Lung (tissue), 12 donors: ENCODE measurements around the gene ADCY6. TPM values are rescaled to one million over a fixed set of nuclear protein-coding genes. Genes with fewer than 3 reads are reported as not detected.

Experiments used
- ATAC-seq: fragments of 200-7000 bp; cut with Tn5 transposase; one replicate; pipeline ENCODE4 v1.9.1; 2020; ENCODE audit warnings: moderate number of reproducible peaks; ENCODE audit not compliant: insufficient read depth, low FRiP score
- DNase-seq, 3 donors: peaks; one replicate each; pipeline ENCODE4 v3.0.0-alpha.2; 2013 to 2017
- H3K27ac ChIP-seq, 2 donors: one replicate each; pipeline ENCODE4 v1.5.1; 2013; ENCODE audit warnings: mild to moderate bottlenecking in 2 of 2, moderate library complexity in 2 of 2, control low read depth in 1 of 2, inconsistent platforms in 1 of 2, low read depth in 1 of 2, low read length in 1 of 2
- H3K27me3 ChIP-seq, 3 donors: one replicate each; pipeline ENCODE4 v1.5.1; 2013; ENCODE audit warnings: low read length in 2 of 3; ENCODE audit not compliant: control insufficient read depth in 3 of 3, insufficient read depth in 3 of 3
- H3K36me3 ChIP-seq, 4 donors: one replicate each; pipeline ENCODE4 v1.5.1; 2013; ENCODE audit warnings: low read length in 4 of 4, mild to moderate bottlenecking in 1 of 4, moderate library complexity in 1 of 4; ENCODE audit not compliant: control insufficient read depth in 4 of 4, insufficient read depth in 4 of 4
- H3K4me1 ChIP-seq, 5 donors: one replicate each; pipeline ENCODE4 v1.5.1; 2013; ENCODE audit warnings: low read length in 5 of 5, mild to moderate bottlenecking in 2 of 5, moderate library complexity in 1 of 5; ENCODE audit not compliant: control insufficient read depth in 5 of 5, insufficient read depth in 5 of 5
- H3K4me3 ChIP-seq: one replicate; pipeline ENCODE4 v1.5.1; 2013; ENCODE audit warnings: mild to moderate bottlenecking, control low read depth, moderate library complexity
- H3K9ac ChIP-seq, 2 donors: one replicate each; pipeline ENCODE4 v1.5.1; 2013; ENCODE audit warnings: low read length in 2 of 2, control low read depth in 1 of 2; ENCODE audit not compliant: insufficient read depth in 1 of 2
- H3K9me3 ChIP-seq, 4 donors: one replicate each; pipeline ENCODE4 v1.5.1; 2013; ENCODE audit warnings: low read length in 3 of 4, mild to moderate bottlenecking in 1 of 4, moderate library complexity in 1 of 4; ENCODE audit not compliant: control insufficient read depth in 4 of 4, insufficient read depth in 3 of 4
- WGBS, 2 donors: extraction: QIAGEN DNeasy Blood & Tissue Kit; methylation state at CpG; one replicate each; pipeline ENCODE4 v1.1.7; 2013; 5-methylcytosine and 5-hydroxymethylcytosine counted together
- polyA plus RNA-seq, 2 donors: library from polyadenylated mRNA; stranded (reverse); fragments of 200-250 nt; gene quantifications; one replicate each; pipeline ENCODE4 v1.2.1, GENCODE V29; 2013
- total RNA-seq, 2 donors: library from RNA; depleted of rRNA in 1 of 2; stranded (reverse); fragments of >200 nt in 1 of 2; gene quantifications; one replicate each; pipeline ENCODE4 v1.2.1, GENCODE V29; 2014 to 2021
- TF ChIP-seq, protein P1 (sequence below): IDR thresholded peaks from 2 replicates; pipeline ENCODE4 v1.5.1; 2012; ENCODE audit warnings: mild to moderate bottlenecking; ENCODE audit errors: control extremely low read depth, extremely low read depth
- donor health status: control.
- donor health status: control.
- donor health status: Bipolar disorder and iron deficiency.
- donor health status: healthy.
- donor health status: DM: yes; HTN: yes; CAD: no.

Gene ADCY6
- total and polyA plus RNA-seq, 4 donors = 14.4 to 37.0 (median 26.2) TPM

DNA sequence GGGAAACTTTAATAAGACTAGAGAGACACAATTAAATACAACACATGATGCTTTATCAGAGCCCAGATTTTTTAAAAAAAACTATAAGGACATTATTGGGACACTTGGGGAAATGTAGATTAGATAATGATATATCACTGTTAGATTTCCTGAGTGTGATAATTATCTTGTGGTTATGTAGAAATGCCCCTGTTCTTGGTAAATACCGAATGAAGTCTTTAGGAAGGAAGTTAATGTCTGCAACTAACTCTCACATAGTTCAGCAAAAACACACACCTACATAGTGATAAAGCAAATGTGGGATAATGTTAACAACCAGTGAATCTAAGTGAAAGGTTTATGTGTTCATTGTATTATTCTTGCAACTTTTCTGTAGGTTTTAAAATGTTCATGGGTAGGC lies 14.8 kb upstream of the ADCY6 start:
- ATAC-seq = no peak
- WGBS, 2 donors = 21 to 32% methylated on average over 1 of the region's 1 CpG

DNA sequence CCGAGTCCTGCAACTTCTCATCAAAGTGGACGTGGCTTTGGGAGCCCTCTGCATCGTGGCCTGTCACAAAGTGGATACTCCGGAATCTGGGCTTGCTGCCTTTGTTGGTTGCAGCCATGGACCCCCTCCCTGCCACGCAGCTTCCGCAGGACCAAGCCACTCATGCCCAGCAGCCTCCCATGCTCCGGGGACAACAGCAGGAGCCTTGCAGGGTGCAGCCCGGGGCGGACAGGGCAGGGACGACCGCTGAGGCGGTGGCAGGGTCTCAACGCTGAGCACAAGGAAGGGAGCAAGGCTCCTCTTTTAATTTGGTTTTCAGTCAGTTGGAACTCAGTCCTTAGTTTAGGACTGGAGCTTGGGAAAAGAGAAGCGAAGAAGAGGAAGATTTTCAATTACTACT lies 12.1 kb upstream of the ADCY6 start:
- no peak for DNase-seq
- ATAC-seq = no peak
- Histone ChIP-seq H3K9ac (no peak overlapping the region), H3K36me3 (no peaks in the 10 kb centered on the region), H3K4me3 (no peak overlapping the region), H3K4me1 (no peaks in the 10 kb centered on the region), H3K9me3 (no peaks in the 10 kb centered on the region), H3K27ac (no peak overlapping the region), H3K27me3 (no peaks in the 10 kb centered on the region)
- 81 to 89% methylated on average over 14 of the region's 14 CpGs for WGBS, 2 donors
- TF ChIP-seq, protein P1, sequence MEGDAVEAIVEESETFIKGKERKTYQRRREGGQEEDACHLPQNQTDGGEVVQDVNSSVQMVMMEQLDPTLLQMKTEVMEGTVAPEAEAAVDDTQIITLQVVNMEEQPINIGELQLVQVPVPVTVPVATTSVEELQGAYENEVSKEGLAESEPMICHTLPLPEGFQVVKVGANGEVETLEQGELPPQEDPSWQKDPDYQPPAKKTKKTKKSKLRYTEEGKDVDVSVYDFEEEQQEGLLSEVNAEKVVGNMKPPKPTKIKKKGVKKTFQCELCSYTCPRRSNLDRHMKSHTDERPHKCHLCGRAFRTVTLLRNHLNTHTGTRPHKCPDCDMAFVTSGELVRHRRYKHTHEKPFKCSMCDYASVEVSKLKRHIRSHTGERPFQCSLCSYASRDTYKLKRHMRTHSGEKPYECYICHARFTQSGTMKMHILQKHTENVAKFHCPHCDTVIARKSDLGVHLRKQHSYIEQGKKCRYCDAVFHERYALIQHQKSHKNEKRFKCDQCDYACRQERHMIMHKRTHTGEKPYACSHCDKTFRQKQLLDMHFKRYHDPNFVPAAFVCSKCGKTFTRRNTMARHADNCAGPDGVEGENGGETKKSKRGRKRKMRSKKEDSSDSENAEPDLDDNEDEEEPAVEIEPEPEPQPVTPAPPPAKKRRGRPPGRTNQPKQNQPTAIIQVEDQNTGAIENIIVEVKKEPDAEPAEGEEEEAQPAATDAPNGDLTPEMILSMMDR = no peak

More for the DNA sequence above, 14.8 kb upstream of the ADCY6 start:
- no peak for DNase-seq
- H3K4me3 ChIP-seq = no peak overlapping the region
- TF ChIP-seq, protein P1 = no peak
- no peaks in the 10 kb centered on the region for H3K4me1 ChIP-seq
- no peaks in the 10 kb centered on the region for H3K27me3 ChIP-seq
- H3K9me3 ChIP-seq = no peaks in the 10 kb centered on the region
- no peak overlapping the region for H3K9ac ChIP-seq
- no peak overlapping the region for H3K27ac ChIP-seq
- no peaks in the 10 kb centered on the region for H3K36me3 ChIP-seq

DNA sequence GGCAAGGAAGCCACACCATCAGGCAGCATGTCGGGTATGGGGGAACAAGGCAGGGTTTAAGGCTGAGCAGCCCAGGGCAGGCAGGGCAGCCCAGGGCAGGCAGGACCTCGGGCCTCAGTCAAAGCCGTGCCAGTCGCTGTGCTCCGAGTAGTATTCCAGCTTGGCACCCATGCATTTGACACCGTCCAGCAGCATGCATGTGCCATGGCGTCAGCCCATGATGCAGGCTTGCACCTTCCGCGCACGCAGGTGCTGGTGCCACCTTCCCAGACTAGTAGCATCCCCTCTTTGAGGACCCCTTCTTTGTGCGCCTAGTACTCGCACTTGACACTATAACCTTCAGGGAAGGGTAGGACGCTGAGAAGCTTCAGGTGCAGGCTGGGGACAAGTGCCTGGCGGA lies 11.6 kb upstream of the ADCY6 start:
- Histone ChIP-seq H3K4me3 (no peak overlapping the region), H3K36me3 (no peaks in the 10 kb centered on the region), H3K27me3 (no peaks in the 10 kb centered on the region), H3K9me3 (no peaks in the 10 kb centered on the region), H3K4me1 (no peaks in the 10 kb centered on the region), H3K27ac (no peak overlapping the region), H3K9ac (no peak overlapping the region)
- DNase-seq (no peak), ATAC-seq (no peak)
- 86 to 90% methylated on average over 14 of the region's 14 CpGs for WGBS, 2 donors
- TF ChIP-seq, protein P1 = no peak

DNA sequence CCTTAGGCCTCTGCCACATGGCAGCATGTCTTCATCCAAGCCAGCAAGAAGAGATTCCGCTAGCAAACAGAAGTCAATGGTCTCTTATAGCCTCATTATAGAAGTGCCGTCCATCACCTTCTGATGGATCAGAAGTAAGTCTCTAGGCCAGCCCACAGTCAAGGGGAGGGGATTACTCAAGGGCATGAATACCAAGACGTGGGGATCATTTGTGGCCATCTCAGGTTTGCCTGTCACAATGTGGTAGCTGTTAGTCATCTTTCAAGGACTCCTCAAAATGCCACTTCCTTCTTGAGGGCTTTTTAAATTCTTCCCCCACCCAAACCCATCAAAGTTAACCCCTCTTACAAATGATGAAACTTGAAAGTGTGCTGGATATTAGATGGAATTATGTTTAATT lies 8.1 kb upstream of the ADCY6 start:
- Histone ChIP-seq H3K4me1 (no peaks in the 10 kb centered on the region), H3K9ac (no peak overlapping the region), H3K9me3 (no peaks in the 10 kb centered on the region), H3K27ac (no peak overlapping the region), H3K36me3 (no peaks in the 10 kb centered on the region), H3K27me3 (no peaks in the 10 kb centered on the region), H3K4me3 (no peak overlapping the region)
- ATAC-seq (no peak), DNase-seq (no peak)
- TF ChIP-seq, protein P1 = no peak
- 53 to 58% methylated on average over 3 of the region's 3 CpGs for WGBS, 2 donors
